GM20000 (cell line): ENCODE results near the gene PRPH2.

Experiments used
- DNase-seq: peaks from one replicate; pipeline ENCODE4 v3.0.0; 2012; ENCODE audit warnings: low spot score
- TF ChIP-seq, protein P1 (sequence below): IDR thresholded peaks from 2 replicates; pipeline ENCODE4 v1.5.1; 2012; ENCODE audit warnings: mild to moderate bottlenecking, control low read depth; ENCODE audit errors: extremely low read depth, missing control alignments

The PRPH2 gene

DNA sequence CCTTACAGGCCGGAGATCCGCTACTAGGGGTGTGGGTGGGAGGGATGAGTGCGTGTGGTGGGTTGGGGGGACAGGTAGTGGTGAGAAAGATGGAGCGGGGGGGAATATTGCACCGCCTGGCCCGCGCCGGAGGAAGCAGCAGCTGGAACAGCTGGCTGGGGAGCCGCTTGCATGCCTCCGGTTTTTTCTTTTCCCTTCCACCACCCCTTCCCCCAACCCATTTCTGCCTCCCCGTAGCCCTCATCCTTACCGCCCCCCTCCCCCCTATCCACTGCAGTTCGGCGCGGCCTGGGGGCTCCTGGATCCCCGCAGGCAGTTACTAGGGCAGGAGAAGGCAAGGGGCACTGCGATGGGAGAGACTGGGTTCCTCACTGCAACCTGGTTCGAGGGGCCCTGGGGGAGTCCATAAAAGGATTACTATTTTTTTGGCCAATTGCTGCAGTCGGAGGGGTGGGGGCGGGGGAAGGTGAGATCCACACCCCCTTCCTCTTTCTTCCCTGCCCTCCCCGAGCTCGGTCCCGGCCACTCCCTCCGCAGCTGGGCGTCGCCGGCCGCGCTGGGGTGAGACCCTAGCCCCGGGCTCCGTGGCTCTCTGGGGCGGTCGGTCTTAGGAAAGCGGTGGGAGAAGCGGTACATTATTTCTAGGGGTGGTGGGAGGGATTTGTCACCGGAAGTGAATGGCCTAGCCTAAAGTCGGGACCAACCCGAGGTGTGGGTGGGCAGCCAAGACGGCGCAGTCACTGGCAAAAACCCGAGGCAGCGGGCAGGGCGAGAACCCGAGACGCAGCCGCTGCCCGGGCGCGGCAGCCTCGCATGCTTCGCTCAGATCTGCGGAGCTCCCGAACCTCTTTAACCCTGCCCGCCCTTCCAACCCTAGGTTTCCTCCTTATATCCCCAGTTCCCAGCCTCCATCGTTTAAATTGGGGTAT is 24.3 kb upstream of the PRPH2 start:
- TF ChIP-seq, protein P1, sequence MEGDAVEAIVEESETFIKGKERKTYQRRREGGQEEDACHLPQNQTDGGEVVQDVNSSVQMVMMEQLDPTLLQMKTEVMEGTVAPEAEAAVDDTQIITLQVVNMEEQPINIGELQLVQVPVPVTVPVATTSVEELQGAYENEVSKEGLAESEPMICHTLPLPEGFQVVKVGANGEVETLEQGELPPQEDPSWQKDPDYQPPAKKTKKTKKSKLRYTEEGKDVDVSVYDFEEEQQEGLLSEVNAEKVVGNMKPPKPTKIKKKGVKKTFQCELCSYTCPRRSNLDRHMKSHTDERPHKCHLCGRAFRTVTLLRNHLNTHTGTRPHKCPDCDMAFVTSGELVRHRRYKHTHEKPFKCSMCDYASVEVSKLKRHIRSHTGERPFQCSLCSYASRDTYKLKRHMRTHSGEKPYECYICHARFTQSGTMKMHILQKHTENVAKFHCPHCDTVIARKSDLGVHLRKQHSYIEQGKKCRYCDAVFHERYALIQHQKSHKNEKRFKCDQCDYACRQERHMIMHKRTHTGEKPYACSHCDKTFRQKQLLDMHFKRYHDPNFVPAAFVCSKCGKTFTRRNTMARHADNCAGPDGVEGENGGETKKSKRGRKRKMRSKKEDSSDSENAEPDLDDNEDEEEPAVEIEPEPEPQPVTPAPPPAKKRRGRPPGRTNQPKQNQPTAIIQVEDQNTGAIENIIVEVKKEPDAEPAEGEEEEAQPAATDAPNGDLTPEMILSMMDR: no peak
- DNase-seq: peak; percentile 90

DNA sequence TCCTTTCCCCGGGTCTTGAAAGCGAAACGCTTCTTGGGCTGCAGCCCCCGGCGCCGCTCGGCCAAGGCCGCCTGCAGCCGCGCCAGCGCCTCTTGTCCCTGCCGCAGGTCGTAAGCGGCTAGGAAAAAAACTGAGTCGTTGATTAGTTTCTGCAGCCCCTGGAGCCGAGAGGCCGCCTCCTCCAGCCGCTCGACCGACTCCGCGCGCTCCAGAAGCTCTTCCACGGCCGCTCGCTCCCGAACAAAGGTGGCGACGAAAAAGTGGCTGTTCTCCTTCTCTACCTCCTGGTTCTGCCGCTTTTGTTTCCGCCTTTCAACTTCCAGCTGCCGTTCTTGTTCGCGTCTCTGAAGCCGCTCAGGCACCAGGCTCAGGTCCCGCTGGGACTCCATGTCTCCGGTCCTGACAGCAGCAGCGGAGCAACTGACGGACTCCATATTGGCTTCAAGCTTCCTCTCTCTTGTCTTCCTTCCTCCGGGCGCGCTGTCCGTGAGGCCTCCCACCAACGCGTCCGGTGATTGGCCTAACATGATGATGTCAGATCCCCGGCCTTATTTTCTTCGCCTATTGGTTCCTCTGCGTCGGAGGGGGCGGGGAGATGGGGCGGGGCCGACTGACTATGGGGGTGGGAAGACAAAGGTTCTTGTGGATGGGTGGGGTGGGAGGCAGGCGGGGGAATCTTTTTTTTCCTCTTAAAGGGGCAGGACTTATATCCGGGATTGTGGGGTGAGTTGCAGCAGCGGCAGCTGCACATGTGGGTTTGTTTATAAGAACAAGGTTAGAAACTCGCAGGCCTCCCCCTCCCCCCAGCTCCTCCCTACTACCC is 23.5 kb upstream of the PRPH2 start, which contains the start of gene TBCC:
Gene TBCC (minus strand): TSS at position 464 of the 823 bp plus-strand sequence. CDS start 30 bp downstream, at position 434.
- TF ChIP-seq, protein P1: no peak
- peak; percentile 98 for DNase-seq

GRCh38 chr6:42745083-42745639 is 22.8 kb upstream of the PRPH2 start:
- peak; percentile 16 for DNase-seq
- TF ChIP-seq, protein P1: no peak

- TF ChIP-seq, protein P1: no peak
- no peak for DNase-seq
These were observed 22.0 kb upstream of the PRPH2 start for GRCh38 chr6:42744351-42744893.

GRCh38 chr6:42742116-42742894 is 19.9 kb upstream of the PRPH2 start:
- DNase-seq: no peak
- TF ChIP-seq, protein P1: no peak

DNA sequence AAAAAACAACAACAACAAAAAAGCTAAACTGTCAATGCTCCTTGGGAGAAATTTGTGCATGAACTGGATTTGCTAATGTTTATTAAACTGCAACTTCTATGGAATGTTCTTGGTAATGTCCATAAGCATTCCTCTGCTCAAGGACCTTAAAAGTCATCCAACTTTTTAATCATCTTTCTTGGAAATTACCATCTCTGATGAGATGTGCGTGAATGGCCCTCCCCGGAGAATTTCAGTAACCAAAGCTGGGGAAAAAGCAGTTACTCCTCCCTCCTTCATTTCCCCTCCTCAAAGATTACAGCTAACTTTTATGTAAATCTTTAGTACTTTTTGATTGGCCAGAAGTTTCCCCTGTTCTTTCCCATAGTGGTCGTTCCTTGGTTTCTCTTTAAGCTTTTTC is 18.3 kb upstream of the PRPH2 start:
- DNase-seq: no peak
- TF ChIP-seq, protein P1: no peak
